HG03432 (cell line): ENCODE measurements around the gene PLEKHG4B.
"Not testable (repeated sequence)": the region's sequence is repeated elsewhere in the genome, so short reads cannot be mapped to it uniquely, and the experiment has no call there.

ENCODE experiments used
- ATAC-seq: cut with Tn5 transposase; IDR thresholded peaks from one replicate; pipeline ENCODE4 v1.9.1; 2021; ENCODE audit warnings: mild to moderate bottlenecking, moderate library complexity; ENCODE audit not compliant: unreplicated experiment

Gene PLEKHG4B

GRCh38 chr5:93221-93980 lies 1.4 kb downstream of the PLEKHG4B start:
- no peak for ATAC-seq

GRCh38 chr5:94113-94892 lies 2.3 kb downstream of the PLEKHG4B start:
- no peak for ATAC-seq

- no peak for ATAC-seq
Measured at GRCh38 chr5:95241-95980, 3.4 kb downstream of the PLEKHG4B start.

- ATAC-seq: no peak
Measured at GRCh38 chr5:96976-97660, 5.2 kb downstream of the PLEKHG4B start.

- ATAC-seq: no peak
Measured at GRCh38 chr5:99815-100214, 7.8 kb downstream of the PLEKHG4B start.

- ATAC-seq: no peak
Measured at GRCh38 chr5:102411-103043, 10.6 kb downstream of the PLEKHG4B start.

- not testable (repeated sequence) for ATAC-seq
Measured at GRCh38 chr5:104106-104505, 12.1 kb downstream of the PLEKHG4B start.

GRCh38 chr5:104778-105296 lies 12.9 kb downstream of the PLEKHG4B start:
- no peak for ATAC-seq

GRCh38 chr5:105504-106070 lies 13.6 kb downstream of the PLEKHG4B start:
- ATAC-seq: no peak

GRCh38 chr5:106587-106986 lies 14.6 kb downstream of the PLEKHG4B start:
- ATAC-seq: no peak

GRCh38 chr5:107526-107925 lies 15.6 kb downstream of the PLEKHG4B start:
- ATAC-seq: no peak

- no peak for ATAC-seq
Measured at GRCh38 chr5:109826-110225, 17.9 kb downstream of the PLEKHG4B start.

- ATAC-seq: no peak
Measured at GRCh38 chr5:110270-110888, 18.4 kb downstream of the PLEKHG4B start.

- no peak for ATAC-seq
Measured at GRCh38 chr5:111171-111570, 19.2 kb downstream of the PLEKHG4B start.

- no peak for ATAC-seq
Measured at GRCh38 chr5:119486-120097, 27.6 kb downstream of the PLEKHG4B start.

- no peak for ATAC-seq
Measured at GRCh38 chr5:121432-121831, 29.5 kb downstream of the PLEKHG4B start.

GRCh38 chr5:125815-126214 lies 33.8 kb downstream of the PLEKHG4B start:
- no peak for ATAC-seq

- no peak for ATAC-seq
Measured at GRCh38 chr5:126806-127205, 34.8 kb downstream of the PLEKHG4B start.

- no peak for ATAC-seq
Measured at GRCh38 chr5:127886-128285, 35.9 kb downstream of the PLEKHG4B start.
